ENCODE data around the gene SPOP. TPM values are rescaled to one million over a fixed set of nuclear protein-coding genes. Genes with fewer than 3 reads are reported as not detected.

SPOP gene
- total and polyA plus RNA-seq, 9 of the 15 experiments (the other 6 are each of a cell fraction or from before 2014, with no cell fraction given): 34.2 to 65.9 (median 39.7) TPM

- no peak for TF ChIP-seq BCLAF1 (IDR thresholded peaks at IDR 0.05; ENCODE audit: borderline replicate concordance in 1 of 2, control insufficient read depth in 1 of 2, low read depth in 2 of 2, low read length in 1 of 2)
- TF ChIP-seq YBX1 (IDR thresholded peaks at IDR 0.05): no peak
- no peak for TF ChIP-seq HMG20A (CRISPR knock-in tag; conservative IDR thresholded peaks at IDR 0.05)
- no peak for TF ChIP-seq TCF7L2 (IDR thresholded peaks at IDR 0.05; ENCODE audit: low read depth, low read length)
- TF ChIP-seq CUX1 (CRISPR knock-in tag; IDR thresholded peaks at IDR 0.05): no peak
- TF ChIP-seq ZNF384 (IDR thresholded peaks at IDR 0.05; ENCODE audit: low read depth, low read length): no peak
- TF ChIP-seq TRIM25 (IDR thresholded peaks at IDR 0.05; ENCODE audit: borderline replicate concordance): no peak
- TF ChIP-seq POLR2G (IDR thresholded peaks at IDR 0.05; ENCODE audit: low read depth, low read length): no peak
- no peak for TF ChIP-seq MAZ (CRISPR knock-in tag; conservative IDR thresholded peaks at IDR 0.05 in 1 of 2, IDR thresholded peaks at IDR 0.05 in 1 of 2)
- TF ChIP-seq EP300 (IDR thresholded peaks at IDR 0.05; ENCODE audit: low read length): no peak
- no peak for TF ChIP-seq ZNF668 (CRISPR knock-in tag; IDR thresholded peaks at IDR 0.05)
- no peak for TF ChIP-seq BRF1 (IDR thresholded peaks at IDR 0.05; ENCODE audit: borderline replicate concordance, extremely low read depth, insufficient read length)
- no peak for TF ChIP-seq CBX3 (IDR thresholded peaks at IDR 0.05; ENCODE audit: borderline replicate concordance in 1 of 2, low read length in 2 of 2)
- no peak for TF ChIP-seq TEAD2 (tag; IDR thresholded peaks at IDR 0.05)
- TF ChIP-seq CREB3L1 (IDR thresholded peaks at IDR 0.05; ENCODE audit: borderline replicate concordance, low read depth): no peak
- TF ChIP-seq FOSL1 (tag; conservative IDR thresholded peaks at IDR 0.05): no peak
These were observed 10.0 kb downstream of the SPOP start (continued) for GRCh38 chr17:49667854-49668253.
